Astrocyte of the spinal cord (primary cell): ENCODE results near the gene FAM237A.

ENCODE experiments used
- DNase-seq: peaks from one replicate; pipeline ENCODE4 v3.0.0; 2011; ENCODE audit warnings: low read depth, low spot score
- H3K4me3 ChIP-seq: 2 replicates; pipeline ENCODE4 v1.5.1; 2011; ENCODE audit warnings: low read depth, mild to moderate bottlenecking, low read length, moderate library complexity
- CTCF ChIP-seq: IDR thresholded peaks from 2 replicates; pipeline ENCODE4 v1.5.1; 2012; ENCODE audit warnings: low read depth, mild to moderate bottlenecking, low read length, inconsistent platforms
- in situ Hi-C: cut with HindIII; loops from 2 replicates; pipeline ENCODE4 v1.10.0; 2017; ENCODE audit warnings: low sequenced_read_pairs

FAM237A gene

GRCh38 chr2:206696910-206697309, 54.6 kb downstream of the FAM237A start:
- TF ChIP-seq CTCF, result no peak
- no peak for DNase-seq
- no peak overlapping the region for H3K4me3 ChIP-seq
- in situ Hi-C loops, result no loop called here

- in situ Hi-C loops, result no loop called here
- TF ChIP-seq CTCF, result no peak
- H3K4me3 ChIP-seq, result no peak overlapping the region
- DNase-seq, result no peak
Measured at GRCh38 chr2:206698811-206699210, 56.5 kb downstream of the FAM237A start.
